Panc1 (cell line): ENCODE measurements around the gene ALDH1L2. TPM values are rescaled to one million over a fixed set of nuclear protein-coding genes. Genes with fewer than 3 reads are reported as not detected.

Source experiments
- ATAC-seq: fragments of 200-7000 bp; cut with Tn5 transposase; 2 replicates; pipeline ENCODE4 v1.9.1; 2020; ENCODE audit warnings: mild to moderate bottlenecking, moderate library complexity
- BruUV-seq: library from RNA; stranded (reverse); fragments of 400-500 nt; replicated peaks from 2 replicates; lab custom pipeline; 2021; lab: Mats Ljungman, UMichigan
- CTCF ChIA-PET: fragments of 300-600 bp; sonication (Branson Sonifier 250); formaldehyde crosslinking; loops from one replicate; lab custom pipeline; 2022; ENCODE audit warnings: antibody characterized with exemption; lab: Charles Lee
- POLR2A ChIA-PET: fragments of 300-600 bp; sonication (Branson Sonifier 250); formaldehyde crosslinking; loops from one replicate; lab custom pipeline; 2022; ENCODE audit warnings: antibody characterized with exemption; lab: Charles Lee
- DNase-seq: peaks from one replicate; pipeline ENCODE4 v3.0.0-alpha.2; 2010; ENCODE audit warnings: low read depth, low spot score
- H3K27ac ChIP-seq: 2 replicates; pipeline ENCODE4 v1.5.1; 2011; ENCODE audit warnings: mild to moderate bottlenecking, low read length, inconsistent platforms
- H3K27me3 ChIP-seq: fragments of 200-500 bp; sonication (Bioruptor generic); 2 replicates; pipeline ENCODE4 v1.6.0; 2014; ENCODE audit warnings: low read length, inconsistent platforms; ENCODE audit not compliant: control insufficient read depth, insufficient read depth
- H3K36me3 ChIP-seq: fragments of 200-500 bp; sonication (Bioruptor generic); 2 replicates; pipeline ENCODE4 v1.5.1; 2014; ENCODE audit warnings: inconsistent platforms, mild to moderate bottlenecking, low read length, moderate library complexity; ENCODE audit not compliant: control insufficient read depth, insufficient read depth
- H3K4me1 ChIP-seq: 2 replicates; pipeline ENCODE4 v1.5.1; 2011; ENCODE audit warnings: inconsistent platforms, mild to moderate bottlenecking, low read length, moderate library complexity; ENCODE audit not compliant: control insufficient read depth, insufficient read depth
- H3K4me3 ChIP-seq, 2 experiments: 2 replicates each; pipeline ENCODE4 v1.5.1; 2011 to 2012; ENCODE audit warnings: low read depth in 2 of 2, low read length in 2 of 2, mild to moderate bottlenecking in 2 of 2, inconsistent platforms in 1 of 2, moderate library complexity in 1 of 2
- H3K9me3 ChIP-seq: fragments of 200-500 bp; sonication (Bioruptor generic); 2 replicates; pipeline ENCODE4 v1.5.1; 2014; ENCODE audit warnings: low read depth, mild to moderate bottlenecking, inconsistent platforms, low read length, moderate library complexity; ENCODE audit not compliant: control insufficient read depth, insufficient read depth
- CTCF ChIP-seq: fragments of 450-650 bp; IDR thresholded peaks from 2 replicates; pipeline ENCODE4 v1.5.1; 2017; ENCODE audit warnings: mild to moderate bottlenecking
- POLR2AphosphoS5 ChIP-seq: IDR thresholded peaks from 2 replicates; pipeline ENCODE4 v1.6.1; 2012; ENCODE audit warnings: mild to moderate bottlenecking, low read depth, low read length, moderate library complexity
- REST ChIP-seq, 2 experiments: IDR thresholded peaks; 2 replicates each; pipeline ENCODE4 v1.6.1; 2011 to 2012; ENCODE audit warnings: low read depth in 2 of 2, control low read depth in 1 of 2, low read length in 1 of 2, mild to moderate bottlenecking in 1 of 2, moderate library complexity in 1 of 2; ENCODE audit not compliant: insufficient read depth in 1 of 2
- SIN3A ChIP-seq: IDR thresholded peaks from 2 replicates; pipeline ENCODE4 v1.6.1; 2012; ENCODE audit warnings: low read depth, mild to moderate bottlenecking, low read length, moderate library complexity, borderline replicate concordance; ENCODE audit not compliant: insufficient read depth
- TCF7L2 ChIP-seq: IDR thresholded peaks from 2 replicates; pipeline ENCODE4 v1.6.1; 2011; ENCODE audit warnings: mild to moderate bottlenecking, low read depth, low read length, inconsistent platforms
- in situ Hi-C: cut with HindIII; loops from 2 replicates; pipeline ENCODE4 v1.10.0; 2016; ENCODE audit warnings: low sequenced_read_pairs, low pct_unique_long_range_greater_than_20kb
- intact Hi-C: fragments of 100-400 bp; cut with micrococcal nuclease; formaldehyde crosslinking; loops from one replicate; pipeline ENCODE4 v1.10.0; 2022; ENCODE audit not compliant: unreplicated experiment
- total RNA-seq: library from RNA; stranded (reverse); gene quantifications from one replicate; pipeline ENCODE4 v1.2.1, GENCODE V29; 2021; ENCODE audit not compliant: unreplicated experiment

Gene ALDH1L2
- total RNA-seq, 1 experiment from 2014 or later: 2.2 TPM

- Histone ChIP-seq H3K27me3 (peaks cover 8% of the 10 kb centered on the region; the same call in 1 of the 2 replicates), H3K27ac (no peak overlapping the region), H3K36me3 (no peaks in the 10 kb centered on the region), H3K9me3 (no peaks in the 10 kb centered on the region), H3K4me3 (peak overlapping the region in 1 of 2 experiments; percentile 9; a peak in 1 of 4 replicates), H3K4me1 (peaks cover 5% of the 10 kb centered on the region; the same call in 1 of the 2 replicates)
- ChIA-PET CTCF (no interaction called here), POLR2A (interaction anchor here (0.5 kb wide), 1 partner anchor 775 kb away, joined by 7 read pairs; no protein-coding TSS in a partner anchor)
- DNase-seq (no peak), ATAC-seq (no peak)
- in situ Hi-C loops: no loop called here
- intact Hi-C loops: no loop called here
- BruUV-seq: no TSS peak
- no peak for TF ChIP-seq REST (IDR thresholded peaks at IDR 0.05; ENCODE audit: insufficient read depth in 1 of 2, low read depth in 2 of 2, low read length in 1 of 2)
- no peak for TF ChIP-seq POLR2AphosphoS5
- TF ChIP-seq TCF7L2: no peak
- TF ChIP-seq CTCF: no peak
- no peak for TF ChIP-seq SIN3A
Observed at GRCh38 chr12:105092336-105092735, 8.1 kb upstream of the ALDH1L2 start.

- no peak for DNase-seq
- intact Hi-C loops (no loop called here), in situ Hi-C loops (no loop called here)
- Histone ChIP-seq H3K36me3 (no peaks in the 10 kb centered on the region), H3K4me3 (no peak overlapping the region), H3K4me1 (peaks cover 5% of the 10 kb centered on the region; the same call in 1 of the 2 replicates), H3K27ac (no peak overlapping the region), H3K27me3 (peaks cover 8% of the 10 kb centered on the region; the same call in 1 of the 2 replicates), H3K9me3 (peaks cover 3% of the 10 kb centered on the region; the same call in 1 of the 2 replicates)
- no peak for ATAC-seq
- BruUV-seq: no TSS peak
- TF ChIP-seq CTCF (no peak), POLR2AphosphoS5 (no peak), TCF7L2 (no peak), REST (IDR thresholded peaks at IDR 0.05; ENCODE audit: insufficient read depth in 1 of 2, low read depth in 2 of 2, low read length in 1 of 2) (no peak), SIN3A (no peak)
- POLR2A ChIA-PET: interaction anchor here (0.5 kb wide), 1 partner anchor 775 kb away, joined by 7 read pairs; no protein-coding TSS in a partner anchor
- CTCF ChIA-PET: no interaction called here
Observed at GRCh38 chr12:105091476-105092206, 7.4 kb upstream of the ALDH1L2 start.
